SK-N-SH treated with all-trans-retinoic acid at 6 μM for 48 hours (cell line): Measurements from ENCODE around the gene ATPAF1.

Source experiments
- ATAC-seq: fragments of 200-7000 bp; cut with Tn5 transposase; 3 replicates; pipeline ENCODE4 v1.9.1; 2020; ENCODE audit warnings: mild to moderate bottlenecking, moderate library complexity
- ARNTL ChIP-seq: fragments of 450-650 bp; formaldehyde crosslinking; IDR thresholded peaks from 2 replicates; pipeline ENCODE4 v1.5.0; 2020; ENCODE audit warnings: low read depth, mild to moderate bottlenecking, moderate library complexity, borderline replicate concordance
- CREB5 ChIP-seq: fragments of 250-450 bp; sonication (Bioruptor Pico); IDR thresholded peaks from 2 replicates; pipeline ENCODE4 v1.5.1; 2020; ENCODE audit warnings: low read depth, mild to moderate bottlenecking, moderate library complexity
- CSDC2 ChIP-seq: fragments of 250-450 bp; sonication (Bioruptor Pico); IDR thresholded peaks from 2 replicates; pipeline ENCODE4 v1.5.0; 2020; ENCODE audit warnings: mild to moderate bottlenecking, moderate library complexity
- ESRRG ChIP-seq: fragments of 250-450 bp; sonication (Bioruptor Pico); IDR thresholded peaks from 2 replicates; pipeline ENCODE4 v1.6.1; 2021; ENCODE audit warnings: mild to moderate bottlenecking
- GLIS3 ChIP-seq: fragments of 250-450 bp; sonication (Bioruptor Pico); IDR thresholded peaks from 2 replicates; pipeline ENCODE4 v1.5.0; 2020; ENCODE audit warnings: mild to moderate bottlenecking, moderate library complexity
- ISL1 ChIP-seq: fragments of 250-450 bp; sonication (Bioruptor Pico); IDR thresholded peaks from 2 replicates; pipeline ENCODE4 v2.1.2; 2022; ENCODE audit warnings: mild to moderate bottlenecking, moderate library complexity
- OSR1 ChIP-seq: fragments of 250-450 bp; sonication (Bioruptor Pico); IDR thresholded peaks from 2 replicates; pipeline ENCODE4 v1.8.0; 2022; ENCODE audit warnings: moderate library complexity, mild to moderate bottlenecking, inconsistent platforms
- PPARA ChIP-seq: fragments of 250-450 bp; sonication (Bioruptor Pico); IDR thresholded peaks from 2 replicates; pipeline ENCODE4 v1.5.0; 2020; ENCODE audit warnings: mild to moderate bottlenecking, borderline replicate concordance
- RARB ChIP-seq: fragments of 250-450 bp; sonication (Bioruptor Pico); IDR thresholded peaks from 2 replicates; pipeline ENCODE4 v1.8.0; 2021; ENCODE audit warnings: mild to moderate bottlenecking, moderate library complexity
- SNAI2 ChIP-seq: fragments of 250-450 bp; sonication (Bioruptor Pico); IDR thresholded peaks from 2 replicates; pipeline ENCODE4 v1.5.0; 2020; ENCODE audit warnings: mild to moderate bottlenecking, moderate library complexity
- TCF4 ChIP-seq: fragments of 250-450 bp; sonication (Bioruptor Pico); IDR thresholded peaks from 2 replicates; pipeline ENCODE4 v1.8.0; 2021; ENCODE audit warnings: mild to moderate bottlenecking, moderate library complexity, borderline replicate concordance
- TOX ChIP-seq: fragments of 250-450 bp; sonication (Bioruptor Pico); IDR thresholded peaks from 2 replicates; pipeline ENCODE4 v1.8.0; 2021; ENCODE audit warnings: mild to moderate bottlenecking, moderate library complexity, borderline replicate concordance
- TSHZ2 ChIP-seq: fragments of 250-450 bp; sonication (Bioruptor Pico); IDR thresholded peaks from 2 replicates; pipeline ENCODE4 v1.5.0; 2020; ENCODE audit warnings: mild to moderate bottlenecking, moderate library complexity
- ZC3H10 ChIP-seq: fragments of 250-450 bp; sonication (Bioruptor Pico); IDR thresholded peaks from 2 replicates; pipeline ENCODE4 v1.5.1; 2021; ENCODE audit warnings: mild to moderate bottlenecking, moderate library complexity
- ZFP3 ChIP-seq: fragments of 250-450 bp; sonication (Bioruptor Pico); IDR thresholded peaks from 2 replicates; pipeline ENCODE4 v1.5.0; 2020; ENCODE audit warnings: mild to moderate bottlenecking, moderate library complexity
- ZFP30 ChIP-seq: fragments of 450-650 bp; formaldehyde crosslinking; IDR thresholded peaks from 2 replicates; pipeline ENCODE4 v1.5.0; 2022; ENCODE audit warnings: mild to moderate bottlenecking, moderate library complexity
- ZNF565 ChIP-seq: fragments of 450-650 bp; formaldehyde crosslinking; conservative IDR thresholded peaks from 2 replicates; pipeline ENCODE4 v1.5.0; 2020; ENCODE audit warnings: low read depth, mild to moderate bottlenecking, moderate library complexity
- ZNF8 ChIP-seq: fragments of 450-650 bp; formaldehyde crosslinking; IDR thresholded peaks from 2 replicates; pipeline ENCODE4 v1.5.0; 2020; ENCODE audit warnings: mild to moderate bottlenecking, moderate library complexity
- TF ChIP-seq, protein P1 (sequence below): fragments of 250-450 bp; sonication (Bioruptor Pico); IDR thresholded peaks from 2 replicates; pipeline ENCODE4 v1.8.0; 2020; ENCODE audit warnings: mild to moderate bottlenecking, moderate library complexity, borderline replicate concordance
- TF ChIP-seq, protein P2 (sequence below): fragments of 250-450 bp; sonication (Bioruptor Pico); IDR thresholded peaks from 2 replicates; pipeline ENCODE4 v1.5.1; 2021; ENCODE audit warnings: mild to moderate bottlenecking, moderate library complexity
- TF ChIP-seq, protein P3 (sequence below): fragments of 250-450 bp; sonication (Bioruptor Pico); IDR thresholded peaks from 2 replicates; pipeline ENCODE4 v1.8.0; 2021; ENCODE audit warnings: low read depth, mild to moderate bottlenecking, moderate library complexity, borderline replicate concordance

Gene ATPAF1

DNA sequence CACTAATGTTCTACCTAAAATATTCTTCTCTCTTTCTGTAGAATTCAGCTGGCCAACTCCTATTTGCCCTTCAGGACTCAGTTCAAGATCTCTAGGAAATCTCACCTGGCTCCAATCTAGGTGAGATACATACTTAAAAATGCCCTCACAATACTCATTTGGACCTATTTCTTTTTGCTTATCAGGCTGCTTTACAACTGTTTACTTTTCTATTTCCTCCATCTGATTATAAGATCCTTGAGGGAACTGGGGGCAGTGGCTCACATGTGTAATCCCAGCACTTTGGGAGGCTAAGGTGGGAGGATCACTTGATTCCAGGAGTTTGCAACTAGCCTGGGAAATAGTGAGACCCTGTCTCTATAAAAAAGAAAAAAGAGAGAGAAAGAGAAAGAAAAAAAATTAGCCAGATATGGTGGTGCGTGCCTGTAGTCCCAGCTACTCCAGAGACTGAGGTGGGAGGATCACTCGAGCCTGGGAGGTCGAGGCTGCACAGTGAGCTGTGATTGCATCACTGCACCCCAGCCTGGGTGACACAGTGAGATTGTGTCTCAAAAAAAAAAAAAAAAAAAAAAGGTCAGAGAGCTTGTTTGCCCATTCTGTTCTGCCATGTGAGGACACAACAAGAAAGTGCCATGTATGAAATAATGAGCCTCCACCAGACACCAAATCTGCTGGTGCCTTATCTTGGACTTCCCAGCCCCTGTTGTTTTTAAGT lies 35.9 kb upstream of the ATPAF1 start:
- TF ChIP-seq OSR1 (CRISPR knock-in tag) (no peak), ISL1 (no peak), ZC3H10 (no peak), ZFP30 (CRISPR knock-in tag) (no peak), GLIS3 (no peak), ZNF565 (CRISPR knock-in tag) (no peak), TSHZ2 (CRISPR knock-in tag) (no peak), RARB (no peak), PPARA (CRISPR knock-in tag) (no peak), CSDC2 (CRISPR knock-in tag) (no peak), ESRRG (no peak)
- TF ChIP-seq, protein P1, sequence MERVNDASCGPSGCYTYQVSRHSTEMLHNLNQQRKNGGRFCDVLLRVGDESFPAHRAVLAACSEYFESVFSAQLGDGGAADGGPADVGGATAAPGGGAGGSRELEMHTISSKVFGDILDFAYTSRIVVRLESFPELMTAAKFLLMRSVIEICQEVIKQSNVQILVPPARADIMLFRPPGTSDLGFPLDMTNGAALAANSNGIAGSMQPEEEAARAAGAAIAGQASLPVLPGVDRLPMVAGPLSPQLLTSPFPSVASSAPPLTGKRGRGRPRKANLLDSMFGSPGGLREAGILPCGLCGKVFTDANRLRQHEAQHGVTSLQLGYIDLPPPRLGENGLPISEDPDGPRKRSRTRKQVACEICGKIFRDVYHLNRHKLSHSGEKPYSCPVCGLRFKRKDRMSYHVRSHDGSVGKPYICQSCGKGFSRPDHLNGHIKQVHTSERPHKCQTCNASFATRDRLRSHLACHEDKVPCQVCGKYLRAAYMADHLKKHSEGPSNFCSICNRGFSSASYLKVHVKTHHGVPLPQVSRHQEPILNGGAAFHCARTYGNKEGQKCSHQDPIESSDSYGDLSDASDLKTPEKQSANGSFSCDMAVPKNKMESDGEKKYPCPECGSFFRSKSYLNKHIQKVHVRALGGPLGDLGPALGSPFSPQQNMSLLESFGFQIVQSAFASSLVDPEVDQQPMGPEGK = no peak
- TF ChIP-seq, protein P2, sequence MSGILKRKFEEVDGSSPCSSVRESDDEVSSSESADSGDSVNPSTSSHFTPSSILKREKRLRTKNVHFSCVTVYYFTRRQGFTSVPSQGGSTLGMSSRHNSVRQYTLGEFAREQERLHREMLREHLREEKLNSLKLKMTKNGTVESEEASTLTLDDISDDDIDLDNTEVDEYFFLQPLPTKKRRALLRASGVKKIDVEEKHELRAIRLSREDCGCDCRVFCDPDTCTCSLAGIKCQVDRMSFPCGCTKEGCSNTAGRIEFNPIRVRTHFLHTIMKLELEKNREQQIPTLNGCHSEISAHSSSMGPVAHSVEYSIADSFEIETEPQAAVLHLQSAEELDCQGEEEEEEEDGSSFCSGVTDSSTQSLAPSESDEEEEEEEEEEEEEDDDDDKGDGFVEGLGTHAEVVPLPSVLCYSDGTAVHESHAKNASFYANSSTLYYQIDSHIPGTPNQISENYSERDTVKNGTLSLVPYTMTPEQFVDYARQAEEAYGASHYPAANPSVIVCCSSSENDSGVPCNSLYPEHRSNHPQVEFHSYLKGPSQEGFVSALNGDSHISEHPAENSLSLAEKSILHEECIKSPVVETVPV (CRISPR knock-in tag) = no peak
- TF ChIP-seq, protein P3, sequence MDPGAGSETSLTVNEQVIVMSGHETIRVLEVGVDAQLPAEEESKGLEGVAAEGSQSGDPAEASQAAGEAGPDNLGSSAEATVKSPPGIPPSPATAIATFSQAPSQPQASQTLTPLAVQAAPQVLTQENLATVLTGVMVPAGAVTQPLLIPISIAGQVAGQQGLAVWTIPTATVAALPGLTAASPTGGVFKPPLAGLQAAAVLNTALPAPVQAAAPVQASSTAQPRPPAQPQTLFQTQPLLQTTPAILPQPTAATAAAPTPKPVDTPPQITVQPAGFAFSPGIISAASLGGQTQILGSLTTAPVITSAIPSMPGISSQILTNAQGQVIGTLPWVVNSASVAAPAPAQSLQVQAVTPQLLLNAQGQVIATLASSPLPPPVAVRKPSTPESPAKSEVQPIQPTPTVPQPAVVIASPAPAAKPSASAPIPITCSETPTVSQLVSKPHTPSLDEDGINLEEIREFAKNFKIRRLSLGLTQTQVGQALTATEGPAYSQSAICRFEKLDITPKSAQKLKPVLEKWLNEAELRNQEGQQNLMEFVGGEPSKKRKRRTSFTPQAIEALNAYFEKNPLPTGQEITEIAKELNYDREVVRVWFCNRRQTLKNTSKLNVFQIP (CRISPR knock-in tag) = no peak
- TF ChIP-seq, all 23 proteins: peak for 0
- no peak for ATAC-seq

- no peak for ATAC-seq
- TF ChIP-seq GLIS3 (no peak), CREB5 (no peak), TCF4 (CRISPR knock-in tag) (no peak), SNAI2 (CRISPR knock-in tag) (no peak), ZFP3 (CRISPR knock-in tag) (no peak), ZNF8 (CRISPR knock-in tag) (no peak), ESRRG (no peak), ZFP30 (CRISPR knock-in tag) (no peak), ARNTL (CRISPR knock-in tag) (no peak), TOX (CRISPR knock-in tag) (no peak), ZNF565 (CRISPR knock-in tag) (no peak), TSHZ2 (CRISPR knock-in tag) (no peak)
- TF ChIP-seq, protein P1 = no peak
- TF ChIP-seq, protein P2 (CRISPR knock-in tag) = no peak
- TF ChIP-seq, protein P3 (CRISPR knock-in tag) = no peak
Observed at GRCh38 chr1:46699666-46700065, 31.5 kb upstream of the ATPAF1 start.
